K562 (cell line): ENCODE measurements around the gene MCM7. TPM values are rescaled to one million over a fixed set of nuclear protein-coding genes. Genes with fewer than 3 reads are reported as not detected.
A peak's percentile ranks its signal among the peaks of the same experiment; 100 is the strongest.

Source experiments
- CEBPZ ChIP-seq: fragments of 150-350 bp; IDR thresholded peaks from 2 replicates; pipeline ENCODE4 v1.6.1; 2014; ENCODE audit warnings: low read depth, mild to moderate bottlenecking, low read length, borderline replicate concordance
- CREB3L1 ChIP-seq: fragments of 450-650 bp; IDR thresholded peaks from 2 replicates; pipeline ENCODE4 v1.6.1; 2014; ENCODE audit warnings: low read depth, mild to moderate bottlenecking, moderate library complexity, borderline replicate concordance
- ERF ChIP-seq: fragments of 450-650 bp; formaldehyde crosslinking; IDR thresholded peaks from 2 replicates; pipeline ENCODE4 v1.4.0; 2020; ENCODE audit warnings: mild to moderate bottlenecking, mixed read lengths
- ETV6 ChIP-seq, 3 experiments: fragments of 150-350 bp in 1 of 3; sonication (generic) in 1 of 3; formaldehyde crosslinking in 1 of 3; IDR thresholded peaks; 2 replicates each; pipeline versions ENCODE4 v1.6.1 to v1.8.0; 2014 to 2022; ENCODE audit warnings: borderline replicate concordance in 2 of 3, low read depth in 2 of 3, antibody characterized with exemption in 1 of 3, low read length in 1 of 3, mild to moderate bottlenecking in 1 of 3, missing genetic modification reagents in 1 of 3
- GTF2E2 ChIP-seq: fragments of 200-800 bp; sonication (Bioruptor generic); IDR thresholded peaks from 2 replicates; pipeline ENCODE4 v1.6.1; 2016; ENCODE audit warnings: missing genetic modification characterization, missing compliant biosample characterization
- HES1 ChIP-seq: fragments of 450-650 bp; IDR thresholded peaks from 2 replicates; pipeline ENCODE4 v1.6.1; 2016; ENCODE audit warnings: low read depth, mild to moderate bottlenecking, moderate library complexity
- ILF3 ChIP-seq: fragments of 450-650 bp; IDR thresholded peaks from 2 replicates; pipeline ENCODE4 v1.6.1; 2018; ENCODE audit warnings: antibody characterized with exemption, mild to moderate bottlenecking, moderate library complexity, borderline replicate concordance
- LEF1 ChIP-seq: fragments of 450-650 bp; IDR thresholded peaks from 2 replicates; pipeline ENCODE4 v1.6.1; 2016; ENCODE audit warnings: mild to moderate bottlenecking
- NBN ChIP-seq: fragments of 450-650 bp; IDR thresholded peaks from 2 replicates; pipeline ENCODE4 v1.6.1; 2016; ENCODE audit warnings: low read depth, mild to moderate bottlenecking
- NR3C1 ChIP-seq: sonication (generic); formaldehyde crosslinking; IDR thresholded peaks from 2 replicates; pipeline ENCODE4 v1.8.1; 2022; ENCODE audit warnings: missing genetic modification reagents
- NRF1 ChIP-seq, 2 experiments: fragments of 450-650 bp; IDR thresholded peaks in 1 of 2; conservative IDR thresholded peaks in 1 of 2; 2 replicates each; pipeline ENCODE4 v1.6.1; 2014; ENCODE audit warnings: mild to moderate bottlenecking in 2 of 2
- PHF8 ChIP-seq: fragments of 200-600 bp; sonication (generic); IDR thresholded peaks from 2 replicates; pipeline ENCODE4 v1.6.1; 2012; ENCODE audit warnings: mixed run types, mild to moderate bottlenecking, inconsistent platforms, low read length, moderate library complexity, borderline replicate concordance
- SAFB ChIP-seq: fragments of 200-400 bp; formaldehyde crosslinking; IDR thresholded peaks from 2 replicates; pipeline ENCODE4 v1.6.1; 2017; ENCODE audit warnings: low read depth, low read length, borderline replicate concordance
- SP2 ChIP-seq: IDR thresholded peaks from 2 replicates; pipeline ENCODE4 v1.6.1; 2011; ENCODE audit warnings: mild to moderate bottlenecking, low read depth, low read length, moderate library complexity; ENCODE audit not compliant: poor library complexity, severe bottlenecking; ENCODE audit errors: extremely low read depth
- TEAD2 ChIP-seq: fragments of 450-650 bp; IDR thresholded peaks from 2 replicates; pipeline ENCODE4 v1.6.1; 2016; ENCODE audit warnings: missing genetic modification characterization, control low read depth, missing compliant biosample characterization
- TRIM24 ChIP-seq, 2 experiments: fragments of 450-650 bp; IDR thresholded peaks; 2 replicates each; pipeline ENCODE4 v1.6.1; 2016
- ZNF263 ChIP-seq: sonication (generic); formaldehyde crosslinking; IDR thresholded peaks from 2 replicates; pipeline ENCODE4 v1.8.0; 2022; ENCODE audit warnings: mild to moderate bottlenecking, missing genetic modification reagents, borderline replicate concordance
- ZNF280B ChIP-seq: fragments of 250-450 bp; sonication (Bioruptor Pico); IDR thresholded peaks from 2 replicates; pipeline ENCODE4 v1.5.1; 2021; ENCODE audit warnings: mild to moderate bottlenecking
- ZNF384 ChIP-seq: IDR thresholded peaks from 2 replicates; pipeline ENCODE4 v1.6.1; 2012; ENCODE audit warnings: low read depth, low read length, improper control_type of control experiment
- polyA plus RNA-seq, 8 experiments: library from polyadenylated mRNA; depleted of rRNA in 4 of 8; stranded (reverse) in 5 of 8; unstranded in 3 of 8; fragments of >200 nt; fragmentation: Nextera tagmentation in 2 of 8; fragmentation: Illumina TruSeq in 1 of 8; extraction: Ambion mirVana in 2 of 8; extraction: Trizol in 1 of 8; gene quantifications; 2 replicates each; pipeline versions ENCODE4 v1.2.1 to v1.2.3, GENCODE V29; 2011 to 2014; ENCODE audit warnings: inconsistent platforms in 1 of 8, missing spikeins in 1 of 8
- total RNA-seq, 7 experiments: library from RNA; depleted of rRNA in 6 of 7; stranded (reverse); fragments of >200 nt in 6 of 7; fragmentation: Illumina TruSeq in 2 of 7; extraction: Trizol in 2 of 7; gene quantifications; 2 replicates each; pipeline versions ENCODE4 v1.2.1 to v1.2.3, GENCODE V29; 2011 to 2021; ENCODE audit warnings: low replicate concordance in 1 of 7

Gene MCM7
- total and polyA plus RNA-seq, 9 of the 15 experiments (the other 6 are each of a cell fraction or from before 2014, with no cell fraction given): 329 to 856 (median 437) TPM

GRCh38 chr7:100100420-100101015, 679 bp downstream of the MCM7 start (continued):
- TF ChIP-seq CREB3L1: peak; percentile 75
- peak; percentile 33; the same call in 1 of the 2 replicates for TF ChIP-seq CEBPZ
- TF ChIP-seq HES1: 0 out of 2 replicates have a peak, but pooled peaks have one; percentile 46
- peak; percentile 17; the same call in 1 of the 2 replicates for TF ChIP-seq PHF8
- TF ChIP-seq SAFB: 0 out of 2 replicates have a peak, but pooled peaks have one; percentile 56
- TF ChIP-seq LEF1: peak; percentile 62; the same call in 1 of the 2 replicates
- TF ChIP-seq ZNF263 (CRISPR knock-in tag): no peak
- peak; percentile 18; the same call in 1 of the 2 replicates for TF ChIP-seq ILF3
- TF ChIP-seq ZNF280B (CRISPR knock-in tag): no peak
- peak in 1 of 2 experiments; percentile 66; a peak in 1 of 4 replicates for TF ChIP-seq ETV6 (IDR thresholded peaks at IDR 0.05; ENCODE audit: borderline replicate concordance in 1 of 2, low read depth in 2 of 2, low read length in 1 of 2)
- no peak for TF ChIP-seq ETV6 (CRISPR knock-in tag; IDR thresholded peaks at IDR 0.05; ENCODE audit: borderline replicate concordance)
- peak; percentile 70; the same call in 1 of the 2 replicates for TF ChIP-seq ERF
- TF ChIP-seq NRF1 (conservative IDR thresholded peaks at IDR 0.05 in 1 of 2, IDR thresholded peaks at IDR 0.05 in 1 of 2): peak; percentile 49 to 63; a peak in 3 of 4 replicates
- TF ChIP-seq ZNF384: peak; percentile 30; the same call in 1 of the 2 replicates
- peak; percentile 41; the same call in 1 of the 2 replicates for TF ChIP-seq TEAD2 (tag)
- 0 out of 2 replicates have a peak, but pooled peaks have one; percentile 19 for TF ChIP-seq NBN
- 0 out of 2 replicates have a peak, but pooled peaks have one; percentile 35 for TF ChIP-seq GTF2E2 (tag)
- 0 out of 2 replicates have a peak, but pooled peaks have one; percentile 30 for TF ChIP-seq NR3C1 (CRISPR knock-in tag)
- peak; percentile 48 for TF ChIP-seq SP2
- peak; percentile 31 to 73; a peak in 2 of 4 replicates for TF ChIP-seq TRIM24 (IDR thresholded peaks at IDR 0.05)
